Sigmoid colon (tissue), 7 donors: ENCODE measurements around the gene PGF. TPM values are rescaled to one million over a fixed set of nuclear protein-coding genes. Genes with fewer than 3 reads are reported as not detected.

Source experiments
- DNase-seq: peaks from one replicate; pipeline ENCODE4 v3.0.0-alpha.2; 2019
- H3K27ac ChIP-seq, 4 donors: fragments of 200-600 bp; sonication (generic); one replicate each; pipeline ENCODE4 v1.5.1; 2016 to 2019; ENCODE audit warnings: mild to moderate bottlenecking in 1 of 4
- H3K27me3 ChIP-seq, 3 donors: fragments of 200-600 bp; sonication (generic); one replicate each; pipeline ENCODE4 v1.5.1; 2019; ENCODE audit warnings: mild to moderate bottlenecking in 1 of 3
- H3K36me3 ChIP-seq, 4 donors: fragments of 200-600 bp; sonication (generic); one replicate each; pipeline ENCODE4 v1.5.1; 2016 to 2019
- H3K4me1 ChIP-seq, 4 donors: fragments of 200-600 bp; sonication (generic); one replicate each; pipeline ENCODE4 v1.5.1; 2017 to 2019
- H3K4me3 ChIP-seq, 4 donors: fragments of 200-600 bp; sonication (generic); one replicate each; pipeline ENCODE4 v1.5.1; 2017 to 2019; ENCODE audit warnings: mild to moderate bottlenecking in 2 of 4, moderate library complexity in 1 of 4
- H3K9me3 ChIP-seq, 4 donors: fragments of 200-600 bp in 3 of 4; sonication (generic) in 3 of 4; one replicate each; pipeline versions ENCODE4 v1.5.1 to v1.6.1; 2013 to 2019
- CTCF ChIP-seq, 4 experiments: fragments of 450-650 bp in 3 of 4; fragments of 200-600 bp in 1 of 4; IDR thresholded peaks; one replicate each; pipeline ENCODE4 v1.5.1; 2016 to 2019; ENCODE audit warnings: antibody characterized with exemption in 4 of 4, mild to moderate bottlenecking in 3 of 4, moderate library complexity in 2 of 4
- EP300 ChIP-seq, 4 donors: sonication (generic); formaldehyde crosslinking; IDR thresholded peaks; one replicate each; pipeline ENCODE4 v1.6.1; 2017; ENCODE audit warnings: antibody characterized with exemption in 4 of 4
- POLR2A ChIP-seq, 2 donors: fragments of 450-650 bp; IDR thresholded peaks; one replicate each; pipeline ENCODE4 v1.6.1; 2016; ENCODE audit warnings: antibody characterized with exemption in 2 of 2, mild to moderate bottlenecking in 2 of 2, moderate library complexity in 2 of 2
- POLR2AphosphoS5 ChIP-seq, 4 donors: sonication (generic); formaldehyde crosslinking; IDR thresholded peaks; one replicate each; pipeline ENCODE4 v1.6.1; 2017; ENCODE audit warnings: antibody characterized with exemption in 4 of 4
- WGBS, 2 donors: extraction: QIAGEN DNeasy Blood & Tissue Kit; methylation state at CpG; one replicate each; pipeline ENCODE4 v1.1.7; 2013; 5-methylcytosine and 5-hydroxymethylcytosine counted together
- intact Hi-C: fragments of 100-400 bp; cut with DNase I; formaldehyde crosslinking; loops from one replicate; pipeline ENCODE4 v1.15.1; 2023
- polyA plus RNA-seq, 3 donors: library from polyadenylated mRNA; stranded (reverse); fragments of 200-250 nt; gene quantifications; one replicate each; pipeline ENCODE4 v1.2.3, GENCODE V29; 2013
- total RNA-seq, 4 donors: library from RNA; depleted of rRNA; stranded (reverse); fragments of >200 nt; gene quantifications; one replicate each; pipeline ENCODE4 v1.1.0, GENCODE V29; 2016
- donor health status: healthy with polysubstance abuse.
- donor health status: Bipolar disorder and iron deficiency.
- donor health status: healthy.

The PGF gene
- total and polyA plus RNA-seq, 7 donors = 1.2 to 15.6 (median 6.3) TPM

GRCh38 chr14:74896400-74896799 is 59.0 kb downstream of the PGF start:
- WGBS, 2 donors = 95 to 99% methylated on average over 3 of the region's 3 CpGs
- no peak overlapping the region for H3K27ac ChIP-seq
- no peaks in the 10 kb centered on the region for H3K9me3 ChIP-seq
- no peaks in the 10 kb centered on the region for H3K4me1 ChIP-seq
- H3K27me3 ChIP-seq = no peaks in the 10 kb centered on the region
- no peak for DNase-seq
- no peak for TF ChIP-seq POLR2AphosphoS5 (IDR thresholded peaks at IDR 0.05)
- TF ChIP-seq EP300 (IDR thresholded peaks at IDR 0.05) = no peak
- no peak for TF ChIP-seq POLR2A (IDR thresholded peaks at IDR 0.05)
- no peak for TF ChIP-seq CTCF (IDR thresholded peaks at IDR 0.05)
- H3K4me3 ChIP-seq = no peak overlapping the region
- intact Hi-C loops = no loop called here
- peaks cover 67 to 100% (median 93%) of the 10 kb centered on the region in 4 donors for H3K36me3 ChIP-seq

- intact Hi-C loops = no loop called here
- whole genome bisulfite sequencing, 2 donors = 63 to 83% methylated on average over 4 of the region's 4 CpGs
Observed at GRCh38 chr14:74893614-74894091, 61.7 kb downstream of the PGF start.

GRCh38 chr14:74892745-74893144 is 62.7 kb downstream of the PGF start:
- intact Hi-C loops = no loop called here
- no peaks in the 10 kb centered on the region for H3K27me3 ChIP-seq
- peaks cover 0 to 13% (median 13%) of the 10 kb centered on the region in 4 donors for H3K4me1 ChIP-seq
- H3K4me3 ChIP-seq = no peak overlapping the region
- DNase-seq = no peak
- H3K36me3 ChIP-seq = peaks cover 41 to 84% (median 78%) of the 10 kb centered on the region in 4 donors
- H3K27ac ChIP-seq = no peak overlapping the region
- TF ChIP-seq POLR2A (IDR thresholded peaks at IDR 0.05) (no peak), EP300 (IDR thresholded peaks at IDR 0.05) (no peak), POLR2AphosphoS5 (IDR thresholded peaks at IDR 0.05) (no peak), CTCF (IDR thresholded peaks at IDR 0.05) (no peak)
- WGBS, 2 donors = 62 to 90% methylated on average over 5 of the region's 5 CpGs
- no peaks in the 10 kb centered on the region for H3K9me3 ChIP-seq

More at GRCh38 chr14:74893614-74894091, 61.7 kb downstream of the PGF start:
- Histone ChIP-seq H3K4me3 (no peak overlapping the region), H3K36me3 (peaks cover 42 to 94% (median 86%) of the 10 kb centered on the region in 4 donors), H3K4me1 (peaks cover 0 to 4% (median 4%) of the 10 kb centered on the region in 4 donors), H3K27ac (no peak overlapping the region), H3K27me3 (no peaks in the 10 kb centered on the region), H3K9me3 (no peaks in the 10 kb centered on the region)
- TF ChIP-seq CTCF (IDR thresholded peaks at IDR 0.05) = no peak
- no peak for DNase-seq

GRCh38 chr14:74891870-74892269 is 63.5 kb downstream of the PGF start:
- TF ChIP-seq POLR2AphosphoS5 (IDR thresholded peaks at IDR 0.05) (no peak), EP300 (IDR thresholded peaks at IDR 0.05) (no peak)
- H3K4me1 ChIP-seq = peaks cover 0 to 20% (median 17%) of the 10 kb centered on the region in 4 donors
- H3K27me3 ChIP-seq = no peaks in the 10 kb centered on the region
- no peaks in the 10 kb centered on the region for H3K9me3 ChIP-seq
- H3K27ac ChIP-seq = no peak overlapping the region
- no peak overlapping the region for H3K4me3 ChIP-seq
- no peak for DNase-seq
- H3K36me3 ChIP-seq = peaks cover 41 to 76% (median 70%) of the 10 kb centered on the region in 4 donors
- WGBS, 2 donors = 88 to 91% methylated on average over 6 of the region's 6 CpGs
- intact Hi-C loops = no loop called here

Other genes starting within 250 kb of the PGF start
- 10 to 100 TPM; 11.7 to 16.6 (median 14.3) TPM for gene AREL1, start 242.5 kb downstream of the PGF start, total RNA-seq
- 10 to 100 TPM in 2 of 3 donors, 1 to 10 TPM in 1; 4.8 to 20.2 (median 10.4) TPM for gene AREL1, start 242.5 kb downstream of the PGF start, polyA plus RNA-seq
- gene FCF1, start 242.5 kb downstream of the PGF start, total RNA-seq = 10 to 100 TPM; 18.6 to 35.7 (median 28.3) TPM
- 10 to 100 TPM; 22.2 to 32.3 (median 23.4) TPM for gene FCF1, start 242.5 kb downstream of the PGF start, polyA plus RNA-seq
- gene YLPM1, start 192.3 kb downstream of the PGF start, total RNA-seq = 10 to 100 TPM; 40.3 to 58.7 (median 40.6) TPM
- gene YLPM1, start 192.3 kb downstream of the PGF start, polyA plus RNA-seq = 10 to 100 TPM in 1 of 3 donors, 1 to 10 TPM in 2; 7.2 to 23.6 (median 7.2) TPM
- gene PROX2, start 79.5 kb downstream of the PGF start, total RNA-seq = under 1 TPM in 1 of 4 donors, not detected in 3; 0.16 TPM
- gene PROX2, start 79.5 kb downstream of the PGF start, polyA plus RNA-seq = under 1 TPM in 1 of 3 donors, not detected in 2; 0.01 TPM
- 100 to 1,000 TPM in 1 of 4 donors, 10 to 100 TPM in 3; 68.6 to 114 (median 71.8) TPM for gene DLST, start 73.7 kb downstream of the PGF start, total RNA-seq
- gene DLST, start 73.7 kb downstream of the PGF start, polyA plus RNA-seq = 100 to 1,000 TPM in 2 of 3 donors, 10 to 100 TPM in 1; 66.1 to 114 (median 105) TPM
- gene RPS6KL1, start 32.3 kb downstream of the PGF start, total RNA-seq = 10 to 100 TPM in 1 of 4 donors, 1 to 10 TPM in 3; 4.6 to 11.1 (median 6.7) TPM
- 1 to 10 TPM; 1.8 to 4.0 (median 2.8) TPM for gene RPS6KL1, start 32.3 kb downstream of the PGF start, polyA plus RNA-seq
- gene EIF2B2, start 47.3 kb upstream of the PGF start, total RNA-seq = 10 to 100 TPM; 34.1 to 37.5 (median 35.3) TPM
- 10 to 100 TPM; 25.2 to 45.5 (median 40.0) TPM for gene EIF2B2, start 47.3 kb upstream of the PGF start, polyA plus RNA-seq
- 10 to 100 TPM; 30.0 to 42.9 (median 34.7) TPM for gene MLH3, start 95.9 kb upstream of the PGF start, total RNA-seq
- 10 to 100 TPM in 1 of 3 donors, 1 to 10 TPM in 2; 3.6 to 12.5 (median 5.1) TPM for gene MLH3, start 95.9 kb upstream of the PGF start, polyA plus RNA-seq
- gene ACYP1, start 108.4 kb upstream of the PGF start, total RNA-seq = 10 to 100 TPM in 3 of 4 donors, 1 to 10 TPM in 1; 4.2 to 23.5 (median 19.2) TPM
- gene ACYP1, start 108.4 kb upstream of the PGF start, polyA plus RNA-seq = 10 to 100 TPM; 18.6 to 36.3 (median 23.3) TPM
- gene ZC2HC1C, start 114.0 kb upstream of the PGF start, total RNA-seq = 1 to 10 TPM; 3.6 to 4.6 (median 4.0) TPM
- gene ZC2HC1C, start 114.0 kb upstream of the PGF start, polyA plus RNA-seq = 1 to 10 TPM; 1.2 to 4.6 (median 4.6) TPM
- gene NEK9, start 171.5 kb upstream of the PGF start, total RNA-seq = 10 to 100 TPM; 54.4 to 66.7 (median 59.9) TPM
- gene NEK9, start 171.5 kb upstream of the PGF start, polyA plus RNA-seq = 10 to 100 TPM in 2 of 3 donors, 1 to 10 TPM in 1; 9.0 to 38.8 (median 11.4) TPM
- 100 to 1,000 TPM; 107 to 175 (median 165) TPM for gene TMED10, start 221.0 kb upstream of the PGF start, total RNA-seq
- gene TMED10, start 221.0 kb upstream of the PGF start, polyA plus RNA-seq = 100 to 1,000 TPM in 1 of 3 donors, 10 to 100 TPM in 2; 38.4 to 236 (median 51.1) TPM